CD4-positive, alpha-beta T cell (primary cell): ENCODE measurements around the gene AMMECR1L. TPM values are rescaled to one million over a fixed set of nuclear protein-coding genes. Genes with fewer than 3 reads are reported as not detected.

Experiments
- ATAC-seq: fragments of 200-7000 bp; cut with Tn5 transposase; one replicate; pipeline ENCODE4 v1.10.0; 2022; ENCODE audit warnings: mild to moderate bottlenecking; ENCODE audit not compliant: poor library complexity
- CTCF ChIA-PET: fragments of 350-600 bp; sonication (Branson Sonifier 250); formaldehyde crosslinking; loops from one replicate; lab custom pipeline; 2021; ENCODE audit warnings: antibody characterized with exemption, inconsistent platforms; lab: Charles Lee
- POLR2A ChIA-PET: fragments of 350-600 bp; sonication (Branson Sonifier 250); formaldehyde crosslinking; loops from one replicate; lab custom pipeline; 2021; ENCODE audit warnings: antibody characterized with exemption, inconsistent platforms; lab: Charles Lee
- DNase-seq, 14 experiments: peaks; one replicate each; pipeline ENCODE4 v3.0.0-alpha.2; 2013 to 2020; ENCODE audit warnings: mixed read lengths in 2 of 14
- H3K27ac ChIP-seq, 2 donors: one replicate each; pipeline versions ENCODE4 v1.5.1 to v1.7.0; 2013; ENCODE audit warnings: low read length in 2 of 2, low read depth in 1 of 2, mild to moderate bottlenecking in 1 of 2
- H3K27me3 ChIP-seq, 2 experiments: 1 replicate in 1 of 2; 2 replicates in 1 of 2; pipeline versions ENCODE4 v1.6.1 to v1.7.0; 2013; ENCODE audit warnings: low read length in 2 of 2, control low read depth in 1 of 2, mild to moderate bottlenecking in 1 of 2, moderate library complexity in 1 of 2; ENCODE audit not compliant: insufficient read depth in 2 of 2, control insufficient read depth in 1 of 2
- H3K36me3 ChIP-seq: one replicate; pipeline ENCODE4 v1.6.1; 2013; ENCODE audit warnings: low read length, control low read depth; ENCODE audit not compliant: insufficient read depth
- H3K4me1 ChIP-seq: one replicate; pipeline ENCODE4 v1.6.1; 2013; ENCODE audit warnings: low read length, control low read depth; ENCODE audit not compliant: insufficient read depth
- H3K4me3 ChIP-seq: one replicate; pipeline ENCODE4 v1.5.1; 2013; ENCODE audit warnings: mild to moderate bottlenecking, low read length, moderate library complexity
- H3K9me3 ChIP-seq, 2 experiments: 1 replicate in 1 of 2; 2 replicates in 1 of 2; pipeline versions ENCODE4 v1.6.1 to v1.7.0; 2013; ENCODE audit warnings: low read length in 2 of 2, mild to moderate bottlenecking in 2 of 2, control low read depth in 1 of 2, moderate library complexity in 1 of 2; ENCODE audit not compliant: control insufficient read depth in 1 of 2, insufficient read depth in 1 of 2
- H3K27ac Mint-ChIP-seq: one replicate; pipeline ENCODE4 v1.8.0; 2020; ENCODE audit warnings: mixed read lengths
- H3K27me3 Mint-ChIP-seq: one replicate; pipeline ENCODE4 v1.8.0; 2021; ENCODE audit warnings: mixed read lengths
- H3K36me3 Mint-ChIP-seq: one replicate; pipeline ENCODE4 v1.8.0; 2021; ENCODE audit warnings: low read depth, mixed read lengths
- H3K4me1 Mint-ChIP-seq: one replicate; pipeline ENCODE4 v1.8.0; 2021; ENCODE audit warnings: low read depth, mixed read lengths
- H3K4me3 Mint-ChIP-seq: one replicate; pipeline ENCODE4 v1.8.0; 2020; ENCODE audit warnings: mild to moderate bottlenecking, mixed read lengths
- H3K9me3 Mint-ChIP-seq: one replicate; pipeline ENCODE4 v1.8.0; 2020; ENCODE audit warnings: mixed read lengths
- intact Hi-C, 2 experiments: fragments of 100-400 bp; cut with DNase I in 1 of 2; cut with micrococcal nuclease in 1 of 2; formaldehyde crosslinking; loops; one replicate each; pipeline versions ENCODE4 v1.15.1 to v1.9.0; 2023 to 2025; cut with DNase I, micrococcal nuclease
- total RNA-seq, 174 experiments: library from RNA in 2 of 174; stranded (reverse) in 2 of 174; gene quantifications; one replicate each; pipeline ENCODE4 v1.2.3 and lab custom pipeline; 2021 to 2026
- TF ChIP-seq, protein P1 (sequence below): fragments of 200-600 bp; IDR thresholded peaks from one replicate; pipeline ENCODE4 v1.8.0; 2022; ENCODE audit warnings: antibody characterized with exemption, mild to moderate bottlenecking

The AMMECR1L gene
- total RNA-seq, 2 experiments from 2014 or later, result 9.6 to 10.1 TPM

DNA sequence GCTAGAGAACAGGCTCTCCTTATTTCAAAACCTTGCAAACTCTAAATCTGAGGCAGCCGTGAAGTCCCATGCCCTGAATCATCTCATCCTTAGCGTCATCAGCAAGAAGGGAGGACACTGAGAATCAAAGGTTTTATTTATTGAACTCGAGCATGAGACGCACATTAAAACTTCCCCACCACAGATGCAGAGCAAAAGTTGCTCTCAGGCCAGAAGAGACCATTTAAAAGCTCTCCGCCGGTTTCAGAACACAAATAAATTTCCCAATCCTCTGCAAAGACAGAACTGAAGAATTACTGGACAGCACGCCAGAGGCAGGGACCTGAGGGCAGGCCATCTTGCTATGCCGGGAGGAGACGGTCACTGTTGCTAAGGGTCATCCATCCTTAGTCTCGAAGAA, 1.3 kb downstream of the AMMECR1L start:
- Histone ChIP-seq H3K9me3 (no peaks in the 10 kb centered on the region), H3K27me3 (no peaks in the 10 kb centered on the region), H3K4me3 (peak overlapping the region; percentile 46), H3K27ac (no peak overlapping the region), H3K36me3 (peaks cover 22% of the 10 kb centered on the region), H3K4me1 (peaks cover 21% of the 10 kb centered on the region)
- peak overlapping the region; percentile 97 for H3K4me3 Mint-ChIP-seq
- ChIA-PET CTCF (no interaction called here), POLR2A (interaction anchor here (1.7 kb wide), 1 partner anchor 9 kb away, joined by 7 read pairs; no protein-coding TSS in a partner anchor)
- peaks cover 67% of the 10 kb centered on the region for H3K4me1 Mint-ChIP-seq
- peaks cover 45% of the 10 kb centered on the region for H3K36me3 Mint-ChIP-seq
- H3K27me3 Mint-ChIP-seq, result no peaks in the 10 kb centered on the region
- no peak for ATAC-seq
- H3K9me3 Mint-ChIP-seq, result no peaks in the 10 kb centered on the region
- intact Hi-C loops, result loop anchor here (1.0 to 10.0 kb wide), 6 partner anchors 24 to 500 kb away; partner anchors contain the start of genes MAP3K2 (in 1 of the 2), UGGT1 (in 1 of the 2) and WDR33 (in 1 of the 2)
- H3K27ac Mint-ChIP-seq, result peak overlapping the region; percentile 88
- DNase-seq, result no peak
- TF ChIP-seq, protein P1, sequence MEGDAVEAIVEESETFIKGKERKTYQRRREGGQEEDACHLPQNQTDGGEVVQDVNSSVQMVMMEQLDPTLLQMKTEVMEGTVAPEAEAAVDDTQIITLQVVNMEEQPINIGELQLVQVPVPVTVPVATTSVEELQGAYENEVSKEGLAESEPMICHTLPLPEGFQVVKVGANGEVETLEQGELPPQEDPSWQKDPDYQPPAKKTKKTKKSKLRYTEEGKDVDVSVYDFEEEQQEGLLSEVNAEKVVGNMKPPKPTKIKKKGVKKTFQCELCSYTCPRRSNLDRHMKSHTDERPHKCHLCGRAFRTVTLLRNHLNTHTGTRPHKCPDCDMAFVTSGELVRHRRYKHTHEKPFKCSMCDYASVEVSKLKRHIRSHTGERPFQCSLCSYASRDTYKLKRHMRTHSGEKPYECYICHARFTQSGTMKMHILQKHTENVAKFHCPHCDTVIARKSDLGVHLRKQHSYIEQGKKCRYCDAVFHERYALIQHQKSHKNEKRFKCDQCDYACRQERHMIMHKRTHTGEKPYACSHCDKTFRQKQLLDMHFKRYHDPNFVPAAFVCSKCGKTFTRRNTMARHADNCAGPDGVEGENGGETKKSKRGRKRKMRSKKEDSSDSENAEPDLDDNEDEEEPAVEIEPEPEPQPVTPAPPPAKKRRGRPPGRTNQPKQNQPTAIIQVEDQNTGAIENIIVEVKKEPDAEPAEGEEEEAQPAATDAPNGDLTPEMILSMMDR, result no peak

DNA sequence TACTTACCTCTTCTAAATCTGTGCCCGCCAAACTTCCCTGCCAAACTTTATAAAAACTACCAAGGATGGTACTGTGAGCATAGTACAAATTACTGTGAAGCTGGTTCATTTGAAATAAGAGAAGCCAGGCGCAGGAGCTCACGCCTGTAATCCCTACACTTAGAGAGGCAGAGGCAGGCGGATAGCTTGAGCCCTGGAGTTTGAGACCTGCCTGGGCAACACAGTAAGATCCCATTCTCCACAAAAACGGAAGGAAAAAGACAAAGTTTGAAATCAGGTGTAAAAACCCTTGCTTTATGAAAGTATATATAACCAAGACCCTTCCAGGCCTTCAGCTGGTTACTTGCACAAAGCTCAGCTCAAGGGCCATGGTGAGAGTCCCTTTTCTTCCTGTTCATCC, 5.9 kb downstream of the AMMECR1L start:
- Histone ChIP-seq H3K36me3 (peaks cover 28% of the 10 kb centered on the region), H3K9me3 (no peaks in the 10 kb centered on the region), H3K4me3 (no peak overlapping the region), H3K27me3 (no peaks in the 10 kb centered on the region), H3K4me1 (peaks cover 31% of the 10 kb centered on the region), H3K27ac (no peak overlapping the region)
- TF ChIP-seq, protein P1, result no peak
- DNase-seq (no peak), ATAC-seq (no peak)
- intact Hi-C loops, result loop anchor here (5.0 to 10.0 kb wide), 5 partner anchors 68 to 495 kb away; partner anchors contain the start of genes MAP3K2 (in 1 of the 2), UGGT1 (in 1 of the 2) and WDR33 (in 1 of the 2)
- Mint-ChIP-seq H3K27me3 (no peaks in the 10 kb centered on the region), H3K36me3 (peaks cover 46% of the 10 kb centered on the region), H3K27ac (no peak overlapping the region), H3K9me3 (no peaks in the 10 kb centered on the region), H3K4me1 (peaks cover 78% of the 10 kb centered on the region), H3K4me3 (no peak overlapping the region)
- CTCF ChIA-PET, result no interaction called here
- POLR2A ChIA-PET, result no interaction called here

DNA sequence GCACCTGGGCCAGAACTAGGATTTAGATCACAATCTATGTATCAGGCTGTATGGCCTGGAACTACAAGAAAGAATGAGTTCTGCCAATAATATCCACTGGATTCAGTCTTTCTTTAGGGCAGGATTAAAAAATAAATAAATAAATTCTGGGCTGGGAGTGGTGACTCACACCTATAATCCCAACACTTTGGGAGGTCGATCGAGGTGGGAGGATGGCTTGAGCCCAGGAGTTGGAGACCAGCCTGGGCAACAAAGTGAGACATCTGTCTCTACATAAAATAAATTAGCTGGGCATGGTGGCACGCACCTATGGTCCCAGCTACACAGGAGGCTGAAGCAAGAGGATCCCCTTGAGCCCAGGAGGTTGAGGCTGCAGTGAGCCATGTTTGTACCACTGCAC, 8.1 kb downstream of the AMMECR1L start:
- ChIA-PET CTCF (no interaction called here), POLR2A (no interaction called here)
- Histone ChIP-seq H3K27ac (no peak overlapping the region), H3K36me3 (peaks cover 42% of the 10 kb centered on the region), H3K27me3 (no peaks in the 10 kb centered on the region), H3K4me1 (peaks cover 28% of the 10 kb centered on the region), H3K4me3 (no peak overlapping the region), H3K9me3 (no peaks in the 10 kb centered on the region)
- Mint-ChIP-seq H3K4me1 (peaks cover 74% of the 10 kb centered on the region), H3K36me3 (peaks cover 50% of the 10 kb centered on the region), H3K4me3 (no peak overlapping the region), H3K9me3 (no peaks in the 10 kb centered on the region), H3K27ac (peak overlapping the region; percentile 56), H3K27me3 (no peaks in the 10 kb centered on the region)
- TF ChIP-seq, protein P1, result no peak
- ATAC-seq (no peak), DNase-seq (no peak)
- intact Hi-C loops, result no loop called here
